ENCODE measurements around the gene ASIP.

GRCh38 chr20:34213213-34213612 lies 28.0 kb upstream of the ASIP start:
- TF ChIP-seq CTCF (IDR thresholded peaks at IDR 0.05) (no peak), POLR2A (IDR thresholded peaks at IDR 0.05) (no peak)
